ENCODE data around the gene PRR5L.

DNA sequence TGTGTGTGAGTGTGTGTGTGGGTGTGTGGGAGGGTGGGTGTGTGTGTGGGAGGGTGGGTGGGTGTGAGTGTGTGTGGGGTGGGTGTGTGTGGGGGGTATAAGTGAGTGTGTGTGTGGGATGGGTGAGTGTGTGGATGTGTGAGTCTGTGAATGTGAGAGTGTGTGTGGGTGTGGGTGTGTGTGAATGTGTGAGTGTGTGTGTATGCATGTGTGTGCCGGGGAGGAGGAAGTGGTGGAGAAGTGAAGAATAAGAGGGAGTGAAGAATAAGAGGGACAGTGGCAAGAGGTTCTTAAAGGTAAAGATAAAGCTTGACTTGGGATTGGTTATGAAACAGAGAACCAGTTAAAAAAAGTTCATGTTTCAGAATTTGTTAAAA lies 54.0 kb downstream of the PRR5L start:
- TF ChIP-seq, protein P1, sequence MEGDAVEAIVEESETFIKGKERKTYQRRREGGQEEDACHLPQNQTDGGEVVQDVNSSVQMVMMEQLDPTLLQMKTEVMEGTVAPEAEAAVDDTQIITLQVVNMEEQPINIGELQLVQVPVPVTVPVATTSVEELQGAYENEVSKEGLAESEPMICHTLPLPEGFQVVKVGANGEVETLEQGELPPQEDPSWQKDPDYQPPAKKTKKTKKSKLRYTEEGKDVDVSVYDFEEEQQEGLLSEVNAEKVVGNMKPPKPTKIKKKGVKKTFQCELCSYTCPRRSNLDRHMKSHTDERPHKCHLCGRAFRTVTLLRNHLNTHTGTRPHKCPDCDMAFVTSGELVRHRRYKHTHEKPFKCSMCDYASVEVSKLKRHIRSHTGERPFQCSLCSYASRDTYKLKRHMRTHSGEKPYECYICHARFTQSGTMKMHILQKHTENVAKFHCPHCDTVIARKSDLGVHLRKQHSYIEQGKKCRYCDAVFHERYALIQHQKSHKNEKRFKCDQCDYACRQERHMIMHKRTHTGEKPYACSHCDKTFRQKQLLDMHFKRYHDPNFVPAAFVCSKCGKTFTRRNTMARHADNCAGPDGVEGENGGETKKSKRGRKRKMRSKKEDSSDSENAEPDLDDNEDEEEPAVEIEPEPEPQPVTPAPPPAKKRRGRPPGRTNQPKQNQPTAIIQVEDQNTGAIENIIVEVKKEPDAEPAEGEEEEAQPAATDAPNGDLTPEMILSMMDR (IDR thresholded peaks at IDR 0.05), result no peak
- TF ChIP-seq EZH2 (IDR thresholded peaks at IDR 0.05; ENCODE audit: borderline replicate concordance, insufficient read depth, low read depth, low read length, poor library complexity, severe bottlenecking), result no peak
